Gastrocnemius medialis (tissue), 4 donors: ENCODE results near the gene LCNL1.

ENCODE experiments used
- CTCF ChIP-seq, 5 experiments: fragments of 450-650 bp in 3 of 5; fragments of 200-600 bp in 2 of 5; sonication (generic) in 2 of 5; IDR thresholded peaks in 4 of 5; conservative IDR thresholded peaks in 1 of 5; 1 replicate in 4 of 5; 2 replicates in 1 of 5; pipeline ENCODE4 v1.5.1; 2016 to 2019; ENCODE audit warnings: antibody characterized with exemption in 5 of 5, mild to moderate bottlenecking in 3 of 5, moderate library complexity in 3 of 5
- POLR2A ChIP-seq, 2 donors: fragments of 450-650 bp; IDR thresholded peaks; one replicate each; pipeline ENCODE4 v1.6.1; 2017; ENCODE audit warnings: antibody characterized with exemption in 2 of 2, mild to moderate bottlenecking in 2 of 2, moderate library complexity in 2 of 2

DNA sequence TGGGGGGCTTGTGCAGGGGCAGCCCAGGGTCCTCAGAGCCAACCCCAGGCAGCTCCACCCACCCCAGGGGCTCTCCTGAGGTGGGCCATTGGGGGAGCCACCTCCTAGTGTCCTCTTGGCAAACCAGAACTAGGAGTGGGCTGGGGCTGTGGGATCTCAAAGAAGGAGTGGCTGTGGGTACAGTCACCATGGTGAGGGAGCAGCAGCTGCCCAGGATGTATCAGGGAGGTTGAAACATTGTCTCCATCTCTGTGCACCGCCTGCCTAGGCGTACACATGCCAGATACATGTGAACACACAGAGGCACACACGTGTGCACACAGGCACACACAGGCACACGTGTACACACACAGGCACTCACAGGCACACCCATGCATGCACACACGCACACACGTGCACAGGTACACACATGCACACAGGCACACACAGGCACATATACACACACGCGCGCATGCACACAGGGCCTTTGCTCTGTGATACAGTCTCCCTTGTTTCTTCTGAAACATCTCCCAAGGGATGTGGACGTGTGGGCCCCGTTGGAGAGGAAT lies 20.0 kb upstream of the LCNL1 start:
- TF ChIP-seq CTCF (IDR thresholded peaks at IDR 0.05 in 4 of 5, conservative IDR thresholded peaks at IDR 0.05 in 1 of 5) (no peak), POLR2A (IDR thresholded peaks at IDR 0.05) (no peak)
